Panc1 (cell line): ENCODE results near the gene DYRK2. TPM values are rescaled to one million over a fixed set of nuclear protein-coding genes. Genes with fewer than 3 reads are reported as not detected.
"Not testable (repeated sequence)": the region's sequence is repeated elsewhere in the genome, so short reads cannot be mapped to it uniquely, and the experiment has no call there.

Experiments used
- ATAC-seq: fragments of 200-7000 bp; cut with Tn5 transposase; 2 replicates; pipeline ENCODE4 v1.9.1; 2020; ENCODE audit warnings: mild to moderate bottlenecking, moderate library complexity
- BruUV-seq: library from RNA; stranded (reverse); fragments of 400-500 nt; replicated peaks from 2 replicates; lab custom pipeline; 2021; lab: Mats Ljungman, UMichigan
- CTCF ChIA-PET: fragments of 300-600 bp; sonication (Branson Sonifier 250); formaldehyde crosslinking; loops from one replicate; lab custom pipeline; 2022; ENCODE audit warnings: antibody characterized with exemption; lab: Charles Lee
- POLR2A ChIA-PET: fragments of 300-600 bp; sonication (Branson Sonifier 250); formaldehyde crosslinking; loops from one replicate; lab custom pipeline; 2022; ENCODE audit warnings: antibody characterized with exemption; lab: Charles Lee
- DNase-seq: peaks from one replicate; pipeline ENCODE4 v3.0.0-alpha.2; 2010; ENCODE audit warnings: low read depth, low spot score
- H3K27ac ChIP-seq: 2 replicates; pipeline ENCODE4 v1.5.1; 2011; ENCODE audit warnings: mild to moderate bottlenecking, low read length, inconsistent platforms
- H3K27me3 ChIP-seq: fragments of 200-500 bp; sonication (Bioruptor generic); 2 replicates; pipeline ENCODE4 v1.6.0; 2014; ENCODE audit warnings: low read length, inconsistent platforms; ENCODE audit not compliant: control insufficient read depth, insufficient read depth
- H3K36me3 ChIP-seq: fragments of 200-500 bp; sonication (Bioruptor generic); 2 replicates; pipeline ENCODE4 v1.5.1; 2014; ENCODE audit warnings: inconsistent platforms, mild to moderate bottlenecking, low read length, moderate library complexity; ENCODE audit not compliant: control insufficient read depth, insufficient read depth
- H3K4me1 ChIP-seq: 2 replicates; pipeline ENCODE4 v1.5.1; 2011; ENCODE audit warnings: inconsistent platforms, mild to moderate bottlenecking, low read length, moderate library complexity; ENCODE audit not compliant: control insufficient read depth, insufficient read depth
- H3K4me3 ChIP-seq, 2 experiments: 2 replicates each; pipeline ENCODE4 v1.5.1; 2011 to 2012; ENCODE audit warnings: low read depth in 2 of 2, low read length in 2 of 2, mild to moderate bottlenecking in 2 of 2, inconsistent platforms in 1 of 2, moderate library complexity in 1 of 2
- H3K9me3 ChIP-seq: fragments of 200-500 bp; sonication (Bioruptor generic); 2 replicates; pipeline ENCODE4 v1.5.1; 2014; ENCODE audit warnings: low read depth, mild to moderate bottlenecking, inconsistent platforms, low read length, moderate library complexity; ENCODE audit not compliant: control insufficient read depth, insufficient read depth
- CTCF ChIP-seq: fragments of 450-650 bp; IDR thresholded peaks from 2 replicates; pipeline ENCODE4 v1.5.1; 2017; ENCODE audit warnings: mild to moderate bottlenecking
- POLR2AphosphoS5 ChIP-seq: IDR thresholded peaks from 2 replicates; pipeline ENCODE4 v1.6.1; 2012; ENCODE audit warnings: mild to moderate bottlenecking, low read depth, low read length, moderate library complexity
- REST ChIP-seq, 2 experiments: IDR thresholded peaks; 2 replicates each; pipeline ENCODE4 v1.6.1; 2011 to 2012; ENCODE audit warnings: low read depth in 2 of 2, control low read depth in 1 of 2, low read length in 1 of 2, mild to moderate bottlenecking in 1 of 2, moderate library complexity in 1 of 2; ENCODE audit not compliant: insufficient read depth in 1 of 2
- SIN3A ChIP-seq: IDR thresholded peaks from 2 replicates; pipeline ENCODE4 v1.6.1; 2012; ENCODE audit warnings: low read depth, mild to moderate bottlenecking, low read length, moderate library complexity, borderline replicate concordance; ENCODE audit not compliant: insufficient read depth
- TCF7L2 ChIP-seq: IDR thresholded peaks from 2 replicates; pipeline ENCODE4 v1.6.1; 2011; ENCODE audit warnings: mild to moderate bottlenecking, low read depth, low read length, inconsistent platforms
- in situ Hi-C: cut with HindIII; loops from 2 replicates; pipeline ENCODE4 v1.10.0; 2016; ENCODE audit warnings: low sequenced_read_pairs, low pct_unique_long_range_greater_than_20kb
- intact Hi-C: fragments of 100-400 bp; cut with micrococcal nuclease; formaldehyde crosslinking; loops from one replicate; pipeline ENCODE4 v1.10.0; 2022; ENCODE audit not compliant: unreplicated experiment
- total RNA-seq: library from RNA; stranded (reverse); gene quantifications from one replicate; pipeline ENCODE4 v1.2.1, GENCODE V29; 2021; ENCODE audit not compliant: unreplicated experiment

The DYRK2 gene
- total RNA-seq, 1 experiment from 2014 or later = 9.9 TPM

- Histone ChIP-seq H3K4me3 (no peak overlapping the region), H3K27me3 (no peaks in the 10 kb centered on the region), H3K4me1 (no peaks in the 10 kb centered on the region), H3K27ac (no peak overlapping the region), H3K36me3 (no peaks in the 10 kb centered on the region), H3K9me3 (no peaks in the 10 kb centered on the region)
- intact Hi-C loops = no loop called here
- ChIA-PET POLR2A (no interaction called here), CTCF (no interaction called here)
- DNase-seq = no peak
- BruUV-seq = no TSS peak
- TF ChIP-seq CTCF = no peak
- TF ChIP-seq POLR2AphosphoS5 = no peak
- TF ChIP-seq REST (IDR thresholded peaks at IDR 0.05; ENCODE audit: insufficient read depth in 1 of 2, low read depth in 2 of 2, low read length in 1 of 2) = no peak
- no peak for TF ChIP-seq TCF7L2
- no peak for TF ChIP-seq SIN3A
- ATAC-seq = no peak
- in situ Hi-C loops = no loop called here
Observed at GRCh38 chr12:67671892-67672291, 23.3 kb downstream of the DYRK2 start.

- DNase-seq, intact Hi-C loops, in situ Hi-C loops, ATAC-seq, H3K27me3 ChIP-seq, CTCF ChIA-PET, H3K36me3 ChIP-seq, H3K4me3 ChIP-seq, H3K4me1 ChIP-seq, H3K27ac ChIP-seq, POLR2A ChIA-PET, H3K9me3 ChIP-seq, BruUV-seq: not testable (repeated sequence)
Observed at GRCh38 chr12:67672507-67672906, 24.0 kb downstream of the DYRK2 start.

- H3K9me3 ChIP-seq, H3K4me1 ChIP-seq, BruUV-seq, in situ Hi-C loops, CTCF ChIA-PET, DNase-seq, intact Hi-C loops, H3K27ac ChIP-seq, ATAC-seq, POLR2A ChIA-PET, H3K36me3 ChIP-seq, H3K27me3 ChIP-seq, H3K4me3 ChIP-seq: not testable (repeated sequence)
Observed at GRCh38 chr12:67673509-67673908, 25.0 kb downstream of the DYRK2 start.
